Thyroid gland (tissue), 4 donors: ENCODE data around the gene SEMA7A. TPM values are rescaled to one million over a fixed set of nuclear protein-coding genes. Genes with fewer than 3 reads are reported as not detected.

Source experiments
- DNase-seq, 2 donors: peaks; one replicate each; pipeline ENCODE4 v3.0.0-alpha.2; 2019
- H3K27ac ChIP-seq, 3 donors: fragments of 200-600 bp; sonication (generic); 1 replicate in 2 of 3; 2 replicates in 1 of 3; pipeline ENCODE4 v1.5.1; 2016 to 2019; ENCODE audit warnings: mild to moderate bottlenecking in 1 of 3, moderate library complexity in 1 of 3
- H3K27me3 ChIP-seq: fragments of 200-600 bp; sonication (generic); one replicate; pipeline ENCODE4 v1.5.1; 2019
- H3K36me3 ChIP-seq, 2 donors: fragments of 200-600 bp; sonication (generic); one replicate each; pipeline ENCODE4 v1.5.1; 2016 to 2019
- H3K4me1 ChIP-seq, 2 donors: fragments of 200-600 bp; sonication (generic); one replicate each; pipeline ENCODE4 v1.5.1; 2017 to 2019
- H3K4me3 ChIP-seq, 3 donors: fragments of 200-600 bp; sonication (generic); replicated peaks in 1 of 3; 1 replicate in 2 of 3; 2 replicates in 1 of 3; pipeline ENCODE4 v1.5.1; 2016; ENCODE audit warnings: mild to moderate bottlenecking in 1 of 3
- H3K9me3 ChIP-seq: fragments of 200-600 bp; sonication (generic); one replicate; pipeline ENCODE4 v1.5.1; 2017
- CTCF ChIP-seq, 6 experiments: fragments of 200-600 bp in 3 of 6; fragments of 450-650 bp in 3 of 6; sonication (generic) in 3 of 6; IDR thresholded peaks; one replicate each; pipeline ENCODE4 v1.5.1; 2016 to 2019; ENCODE audit warnings: antibody characterized with exemption in 6 of 6, mild to moderate bottlenecking in 2 of 6, inconsistent platforms in 1 of 6, moderate library complexity in 1 of 6
- POLR2A ChIP-seq, 2 donors: fragments of 450-650 bp; IDR thresholded peaks; one replicate each; pipeline ENCODE4 v1.6.1; 2017; ENCODE audit warnings: antibody characterized with exemption in 2 of 2, mild to moderate bottlenecking in 2 of 2, moderate library complexity in 1 of 2
- WGBS, 2 donors: methylation state at CpG; one replicate each; pipeline ENCODE4 v1.1.5; 2017; 5-methylcytosine and 5-hydroxymethylcytosine counted together
- intact Hi-C: fragments of 100-400 bp; cut with DNase I; formaldehyde crosslinking; loops from one replicate; pipeline ENCODE4 v1.15.1; 2023
- total RNA-seq, 4 donors: library from RNA; depleted of rRNA; stranded (reverse); fragments of >200 nt; gene quantifications; one replicate each; pipeline ENCODE4 v1.2.3, GENCODE V29; 2016

The SEMA7A gene
- total RNA-seq, 4 donors from 2014 or later, result 0.29 to 2.0 (median 1.6) TPM

GRCh38 chr15:74454764-74455500 lies 21.2 kb upstream of the SEMA7A start:
- no peaks in the 10 kb centered on the region for H3K27me3 ChIP-seq
- intact Hi-C loops, result loop anchor here (10.0 kb wide), 1 partner anchor 170 kb away; no protein-coding TSS in a partner anchor
- H3K27ac ChIP-seq, result no peak overlapping the region
- H3K4me1 ChIP-seq, result peaks cover 1 to 3% of the 10 kb centered on the region in 2 donors
- no peaks in the 10 kb centered on the region for H3K9me3 ChIP-seq
- H3K36me3 ChIP-seq, result peaks cover 33 to 42% of the 10 kb centered on the region in 2 donors
- TF ChIP-seq POLR2A (IDR thresholded peaks at IDR 0.05) (no peak), CTCF (IDR thresholded peaks at IDR 0.05) (no peak)
- no peak overlapping the region for H3K4me3 ChIP-seq
- DNase-seq, result no peak

- DNase-seq, result no peak
- no peak overlapping the region for H3K27ac ChIP-seq
- H3K4me1 ChIP-seq, result no peaks in the 10 kb centered on the region
- intact Hi-C loops, result loop anchor here (10.0 kb wide), 1 partner anchor 171 kb away; no protein-coding TSS in a partner anchor
- no peaks in the 10 kb centered on the region for H3K27me3 ChIP-seq
- H3K4me3 ChIP-seq, result no peak overlapping the region
- no peak for TF ChIP-seq POLR2A (IDR thresholded peaks at IDR 0.05)
- TF ChIP-seq CTCF (IDR thresholded peaks at IDR 0.05), result no peak
- 84 to 89% methylated on average over 13 of the region's 13 CpGs for WGBS, 2 donors
- no peaks in the 10 kb centered on the region for H3K9me3 ChIP-seq
- H3K36me3 ChIP-seq, result peaks cover 41 to 50% of the 10 kb centered on the region in 2 donors
Measured at GRCh38 chr15:74453925-74454763, 20.4 kb upstream of the SEMA7A start.

- Histone ChIP-seq H3K4me3 (no peak overlapping the region), H3K4me1 (no peaks in the 10 kb centered on the region), H3K9me3 (no peaks in the 10 kb centered on the region), H3K36me3 (peaks cover 54 to 61% of the 10 kb centered on the region in 2 donors), H3K27me3 (no peaks in the 10 kb centered on the region), H3K27ac (no peak overlapping the region)
- intact Hi-C loops, result loop anchor here (10.0 kb wide), 1 partner anchor 173 kb away; no protein-coding TSS in a partner anchor
- DNase-seq, result no peak
- WGBS, 2 donors, result 73 to 82% methylated on average over 15 of the region's 16 CpGs
- TF ChIP-seq CTCF (IDR thresholded peaks at IDR 0.05) (no peak), POLR2A (IDR thresholded peaks at IDR 0.05) (no peak)
Measured at GRCh38 chr15:74451861-74452835, 18.4 kb upstream of the SEMA7A start.

GRCh38 chr15:74451322-74451721 lies 17.6 kb upstream of the SEMA7A start:
- H3K27ac ChIP-seq, result no peak overlapping the region
- intact Hi-C loops, result loop anchor here (10.0 kb wide), 1 partner anchor 173 kb away; no protein-coding TSS in a partner anchor
- H3K27me3 ChIP-seq, result no peaks in the 10 kb centered on the region
- WGBS, 2 donors, result 95 to 96% methylated on average over 2 of the region's 2 CpGs
- TF ChIP-seq CTCF (IDR thresholded peaks at IDR 0.05), result no peak
- no peak for TF ChIP-seq POLR2A (IDR thresholded peaks at IDR 0.05)
- no peaks in the 10 kb centered on the region for H3K4me1 ChIP-seq
- H3K36me3 ChIP-seq, result peaks cover 53 to 60% of the 10 kb centered on the region in 2 donors
- H3K9me3 ChIP-seq, result no peaks in the 10 kb centered on the region
- H3K4me3 ChIP-seq, result no peak overlapping the region
- no peak for DNase-seq
